HEK293 (cell line): ENCODE data around the gene MAK.

Source experiments
- CTCF ChIA-PET: fragments of 350-600 bp; formaldehyde crosslinking; extraction: SDS; loops from one replicate; lab custom pipeline; 2021; ENCODE audit warnings: antibody characterized with exemption; lab: Yijun Ruan, JAX
- POLR2A ChIA-PET: fragments of 300-600 bp; formaldehyde crosslinking; extraction: SDS; loops from one replicate; lab custom pipeline; 2020; ENCODE audit warnings: antibody characterized with exemption, inconsistent platforms; lab: Yijun Ruan, JAX
- H3K27ac ChIP-seq: fragments of 200-500 bp; sonication (Bioruptor generic); 2 replicates; pipeline ENCODE4 v1.5.1; 2014; ENCODE audit warnings: low read depth, low read length, control low read depth, inconsistent platforms; ENCODE audit errors: extremely low read depth
- H3K36me3 ChIP-seq, 2 experiments: fragments of 200-500 bp in 1 of 2; sonication (Bioruptor generic) in 1 of 2; 1 replicate in 1 of 2; 2 replicates in 1 of 2; pipeline ENCODE4 v1.5.1; 2014 to 2017; ENCODE audit warnings: inconsistent platforms in 2 of 2, low read length in 2 of 2; ENCODE audit not compliant: control insufficient read depth in 2 of 2, insufficient read depth in 1 of 2
- H3K4me1 ChIP-seq: fragments of 200-500 bp; sonication (Bioruptor generic); 2 replicates; pipeline ENCODE4 v1.5.1; 2014; ENCODE audit warnings: mild to moderate bottlenecking, low read length, inconsistent platforms; ENCODE audit not compliant: control insufficient read depth, insufficient read depth
- H3K4me3 ChIP-seq: 2 replicates; pipeline ENCODE4 v1.5.1; 2011; ENCODE audit warnings: low read depth, mild to moderate bottlenecking, control low read depth, low read length, moderate library complexity
- H3K9me3 ChIP-seq: fragments of 200-500 bp; sonication (Bioruptor generic); 2 replicates; pipeline ENCODE4 v1.5.1; 2014; ENCODE audit warnings: low read depth, low read length, inconsistent platforms; ENCODE audit not compliant: control insufficient read depth, insufficient read depth
- RBAK ChIP-seq: fragments of 450-650 bp; formaldehyde crosslinking; IDR thresholded peaks from 2 replicates; pipeline ENCODE4 v1.5.1; 2016; ENCODE audit warnings: missing biosample characterization, missing genetic modification characterization
- ZFP3 ChIP-seq: fragments of 450-650 bp; formaldehyde crosslinking; IDR thresholded peaks from 2 replicates; pipeline ENCODE4 v1.5.1; 2016; ENCODE audit warnings: low read depth, missing biosample characterization, missing genetic modification characterization
- ZFP37 ChIP-seq: fragments of 450-650 bp; formaldehyde crosslinking; IDR thresholded peaks from 2 replicates; pipeline ENCODE4 v1.5.1; 2016; ENCODE audit warnings: missing biosample characterization, missing genetic modification characterization
- ZFP69B ChIP-seq: fragments of 450-650 bp; formaldehyde crosslinking; IDR thresholded peaks from 2 replicates; pipeline ENCODE4 v1.5.1; 2016; ENCODE audit warnings: missing biosample characterization, missing genetic modification characterization
- ZNF10 ChIP-seq: fragments of 450-650 bp; formaldehyde crosslinking; IDR thresholded peaks from 2 replicates; pipeline ENCODE4 v1.5.1; 2017; ENCODE audit warnings: missing biosample characterization, missing genetic modification characterization
- ZNF146 ChIP-seq: fragments of 450-650 bp; formaldehyde crosslinking; IDR thresholded peaks from 2 replicates; pipeline ENCODE4 v1.5.1; 2016; ENCODE audit warnings: missing biosample characterization, missing genetic modification characterization
- ZNF211 ChIP-seq: fragments of 450-650 bp; formaldehyde crosslinking; IDR thresholded peaks from 2 replicates; pipeline ENCODE4 v1.5.1; 2016; ENCODE audit warnings: low read depth, missing biosample characterization, missing genetic modification characterization
- ZNF221 ChIP-seq: fragments of 450-650 bp; formaldehyde crosslinking; IDR thresholded peaks from 2 replicates; pipeline ENCODE4 v1.5.1; 2017; ENCODE audit warnings: missing biosample characterization, missing genetic modification characterization, borderline replicate concordance
- ZNF366 ChIP-seq: fragments of 450-650 bp; formaldehyde crosslinking; conservative IDR thresholded peaks from 2 replicates; pipeline ENCODE4 v1.5.1; 2016; ENCODE audit warnings: missing biosample characterization, missing genetic modification characterization
- ZNF660 ChIP-seq: fragments of 450-650 bp; IDR thresholded peaks from 2 replicates; pipeline ENCODE4 v1.5.1; 2018; ENCODE audit warnings: missing biosample characterization, mild to moderate bottlenecking, missing genetic modification characterization
- ZSCAN16 ChIP-seq: fragments of 450-650 bp; formaldehyde crosslinking; IDR thresholded peaks from 2 replicates; pipeline ENCODE4 v1.5.1; 2016; ENCODE audit warnings: missing biosample characterization, missing genetic modification characterization
- ZXDB ChIP-seq: fragments of 450-650 bp; formaldehyde crosslinking; IDR thresholded peaks from 2 replicates; pipeline ENCODE4 v1.5.1; 2016; ENCODE audit warnings: missing biosample characterization, missing genetic modification characterization
- TF ChIP-seq, protein P1 (sequence below): fragments of 450-650 bp; formaldehyde crosslinking; IDR thresholded peaks from 2 replicates; pipeline ENCODE4 v1.5.1; 2016; ENCODE audit warnings: missing biosample characterization, missing genetic modification characterization
- TF ChIP-seq, protein P2 (sequence below): sonication (generic); formaldehyde crosslinking; IDR thresholded peaks from 2 replicates; pipeline ENCODE4 v1.8.1; 2022; ENCODE audit warnings: mild to moderate bottlenecking, moderate library complexity, missing genetic modification reagents
- TF ChIP-seq, protein P3 (sequence below): fragments of 450-650 bp; formaldehyde crosslinking; IDR thresholded peaks from 2 replicates; pipeline ENCODE4 v1.5.1; 2016; ENCODE audit warnings: missing biosample characterization, missing genetic modification characterization, low read depth
- TF ChIP-seq, protein P4 (sequence below): fragments of 450-650 bp; formaldehyde crosslinking; IDR thresholded peaks from 2 replicates; pipeline ENCODE4 v1.5.1; 2016; ENCODE audit warnings: missing biosample characterization, missing genetic modification characterization
- TF ChIP-seq, protein P5 (sequence below): fragments of 450-650 bp; formaldehyde crosslinking; IDR thresholded peaks from 2 replicates; pipeline ENCODE4 v1.5.0; 2017; ENCODE audit warnings: missing biosample characterization, missing genetic modification characterization, borderline replicate concordance

Gene MAK

DNA sequence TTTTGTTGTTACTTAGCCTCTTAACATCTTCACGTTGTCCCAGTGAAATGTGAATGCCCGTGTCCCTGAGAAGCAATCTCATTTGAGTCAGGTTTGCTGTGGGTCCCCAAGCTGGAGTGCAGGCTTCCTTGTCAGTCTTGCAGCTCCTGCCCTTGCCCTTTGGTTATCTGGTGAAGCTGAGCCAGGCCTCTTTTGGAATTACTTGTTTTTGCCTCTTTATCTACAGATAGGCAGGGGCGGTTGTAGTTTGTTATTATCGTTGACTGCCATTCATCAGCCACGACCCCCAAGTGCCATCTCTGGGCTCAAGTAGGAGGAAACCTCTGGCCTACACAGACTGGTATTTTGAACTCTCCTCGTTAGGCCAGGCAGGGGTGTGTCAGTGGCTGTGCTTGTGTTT, 113.3 kb downstream of the MAK start:
- CTCF ChIA-PET = interaction anchor here (0.9 kb wide), 1 partner anchor 247 kb away, joined by 4 read pairs; no protein-coding TSS in a partner anchor
- TF ChIP-seq, protein P1, sequence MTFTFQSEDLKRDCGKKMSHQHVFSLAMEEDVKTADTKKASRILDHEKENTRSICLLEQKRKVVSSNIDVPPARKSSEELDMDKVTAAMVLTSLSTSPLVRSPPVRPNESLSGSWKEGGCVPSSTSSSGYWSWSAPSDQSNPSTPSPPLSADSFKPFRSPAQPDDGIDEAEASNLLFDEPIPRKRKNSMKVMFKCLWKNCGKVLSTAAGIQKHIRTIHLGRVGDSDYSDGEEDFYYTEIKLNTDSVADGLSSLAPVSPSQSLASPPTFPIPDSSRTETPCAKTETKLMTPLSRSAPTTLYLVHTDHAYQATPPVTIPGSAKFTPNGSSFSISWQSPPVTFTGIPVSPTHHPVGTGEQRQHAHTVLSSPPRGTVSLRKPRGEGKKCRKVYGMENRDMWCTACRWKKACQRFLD (tag by site-specific recombination) = no peak
- TF ChIP-seq ZSCAN16 (tag by site-specific recombination) = no peak
- no peak for TF ChIP-seq ZNF221 (tag by site-specific recombination)
- no peak for TF ChIP-seq ZNF211 (tag by site-specific recombination)
- no peak for TF ChIP-seq ZFP3
- TF ChIP-seq ZNF366 (tag by site-specific recombination) = no peak
- TF ChIP-seq ZNF660 (tag by site-specific recombination) = no peak
- TF ChIP-seq ZFP69B (tag by site-specific recombination) = no peak
- TF ChIP-seq, protein P2, sequence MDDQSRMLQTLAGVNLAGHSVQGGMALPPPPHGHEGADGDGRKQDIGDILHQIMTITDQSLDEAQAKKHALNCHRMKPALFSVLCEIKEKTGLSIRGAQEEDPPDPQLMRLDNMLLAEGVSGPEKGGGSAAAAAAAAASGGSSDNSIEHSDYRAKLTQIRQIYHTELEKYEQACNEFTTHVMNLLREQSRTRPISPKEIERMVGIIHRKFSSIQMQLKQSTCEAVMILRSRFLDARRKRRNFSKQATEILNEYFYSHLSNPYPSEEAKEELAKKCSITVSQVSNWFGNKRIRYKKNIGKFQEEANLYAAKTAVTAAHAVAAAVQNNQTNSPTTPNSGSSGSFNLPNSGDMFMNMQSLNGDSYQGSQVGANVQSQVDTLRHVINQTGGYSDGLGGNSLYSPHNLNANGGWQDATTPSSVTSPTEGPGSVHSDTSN (CRISPR knock-in tag) = no peak
- TF ChIP-seq ZFP37 (tag by site-specific recombination) = no peak
- TF ChIP-seq, protein P3, sequence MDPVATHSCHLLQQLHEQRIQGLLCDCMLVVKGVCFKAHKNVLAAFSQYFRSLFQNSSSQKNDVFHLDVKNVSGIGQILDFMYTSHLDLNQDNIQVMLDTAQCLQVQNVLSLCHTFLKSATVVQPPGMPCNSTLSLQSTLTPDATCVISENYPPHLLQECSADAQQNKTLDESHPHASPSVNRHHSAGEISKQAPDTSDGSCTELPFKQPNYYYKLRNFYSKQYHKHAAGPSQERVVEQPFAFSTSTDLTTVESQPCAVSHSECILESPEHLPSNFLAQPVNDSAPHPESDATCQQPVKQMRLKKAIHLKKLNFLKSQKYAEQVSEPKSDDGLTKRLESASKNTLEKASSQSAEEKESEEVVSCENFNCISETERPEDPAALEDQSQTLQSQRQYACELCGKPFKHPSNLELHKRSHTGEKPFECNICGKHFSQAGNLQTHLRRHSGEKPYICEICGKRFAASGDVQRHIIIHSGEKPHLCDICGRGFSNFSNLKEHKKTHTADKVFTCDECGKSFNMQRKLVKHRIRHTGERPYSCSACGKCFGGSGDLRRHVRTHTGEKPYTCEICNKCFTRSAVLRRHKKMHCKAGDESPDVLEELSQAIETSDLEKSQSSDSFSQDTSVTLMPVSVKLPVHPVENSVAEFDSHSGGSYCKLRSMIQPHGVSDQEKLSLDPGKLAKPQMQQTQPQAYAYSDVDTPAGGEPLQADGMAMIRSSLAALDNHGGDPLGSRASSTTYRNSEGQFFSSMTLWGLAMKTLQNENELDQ = no peak
- no peak for TF ChIP-seq ZNF10 (tag by site-specific recombination)
- no peak for TF ChIP-seq ZXDB (tag by site-specific recombination)
- TF ChIP-seq RBAK (tag by site-specific recombination) = no peak
- H3K4me1 ChIP-seq = no peaks in the 10 kb centered on the region
- no peaks in the 10 kb centered on the region for H3K9me3 ChIP-seq
- H3K4me3 ChIP-seq = no peak overlapping the region
- H3K36me3 ChIP-seq = peaks cover 11 to 45% of the 10 kb centered on the region in 2 experiments
- no peak overlapping the region for H3K27ac ChIP-seq
- POLR2A ChIA-PET = interaction anchor here (1.3 to 7.8 kb wide), 3 partner anchors 9 to 23 kb away, joined by 3 to 82 read pairs (median 53); partner anchors contain the start of gene TMEM14B

DNA sequence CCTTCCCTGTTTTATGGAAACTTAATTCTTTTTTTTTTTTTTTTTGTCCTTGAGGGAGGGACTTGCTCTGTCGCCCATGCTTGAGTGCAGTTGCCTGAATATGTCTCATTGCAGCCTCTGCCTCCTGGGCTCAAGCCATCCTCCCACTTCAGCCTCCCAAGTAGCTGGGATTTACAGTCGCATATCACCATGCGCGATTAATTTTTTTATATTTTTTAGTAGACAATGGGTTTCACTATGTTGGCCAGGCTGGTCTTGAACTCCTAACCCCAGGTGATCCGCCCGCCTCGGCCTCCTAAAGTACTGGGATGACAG, 114.8 kb downstream of the MAK start:
- TF ChIP-seq, protein P4, sequence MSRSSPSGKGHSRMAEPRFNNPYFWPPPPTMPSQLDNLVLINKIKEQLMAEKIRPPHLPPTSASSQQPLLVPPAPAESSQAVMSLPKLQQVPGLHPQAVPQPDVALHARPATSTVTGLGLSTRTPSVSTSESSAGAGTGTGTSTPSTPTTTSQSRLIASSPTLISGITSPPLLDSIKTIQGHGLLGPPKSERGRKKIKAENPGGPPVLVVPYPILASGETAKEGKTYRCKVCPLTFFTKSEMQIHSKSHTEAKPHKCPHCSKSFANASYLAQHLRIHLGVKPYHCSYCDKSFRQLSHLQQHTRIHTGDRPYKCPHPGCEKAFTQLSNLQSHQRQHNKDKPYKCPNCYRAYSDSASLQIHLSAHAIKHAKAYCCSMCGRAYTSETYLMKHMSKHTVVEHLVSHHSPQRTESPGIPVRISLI (tag by site-specific recombination) = 0 out of 2 replicates have a peak, but pooled peaks have one; percentile 25
- no peak for TF ChIP-seq ZNF146 (tag by site-specific recombination)
- TF ChIP-seq, protein P5, sequence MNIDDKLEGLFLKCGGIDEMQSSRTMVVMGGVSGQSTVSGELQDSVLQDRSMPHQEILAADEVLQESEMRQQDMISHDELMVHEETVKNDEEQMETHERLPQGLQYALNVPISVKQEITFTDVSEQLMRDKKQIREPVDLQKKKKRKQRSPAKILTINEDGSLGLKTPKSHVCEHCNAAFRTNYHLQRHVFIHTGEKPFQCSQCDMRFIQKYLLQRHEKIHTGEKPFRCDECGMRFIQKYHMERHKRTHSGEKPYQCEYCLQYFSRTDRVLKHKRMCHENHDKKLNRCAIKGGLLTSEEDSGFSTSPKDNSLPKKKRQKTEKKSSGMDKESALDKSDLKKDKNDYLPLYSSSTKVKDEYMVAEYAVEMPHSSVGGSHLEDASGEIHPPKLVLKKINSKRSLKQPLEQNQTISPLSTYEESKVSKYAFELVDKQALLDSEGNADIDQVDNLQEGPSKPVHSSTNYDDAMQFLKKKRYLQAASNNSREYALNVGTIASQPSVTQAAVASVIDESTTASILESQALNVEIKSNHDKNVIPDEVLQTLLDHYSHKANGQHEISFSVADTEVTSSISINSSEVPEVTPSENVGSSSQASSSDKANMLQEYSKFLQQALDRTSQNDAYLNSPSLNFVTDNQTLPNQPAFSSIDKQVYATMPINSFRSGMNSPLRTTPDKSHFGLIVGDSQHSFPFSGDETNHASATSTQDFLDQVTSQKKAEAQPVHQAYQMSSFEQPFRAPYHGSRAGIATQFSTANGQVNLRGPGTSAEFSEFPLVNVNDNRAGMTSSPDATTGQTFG (tag by site-specific recombination) = no peak
- Histone ChIP-seq H3K9me3 (no peaks in the 10 kb centered on the region), H3K4me3 (peak overlapping the region; percentile 64), H3K4me1 (no peaks in the 10 kb centered on the region), H3K27ac (peak overlapping the region; percentile 82), H3K36me3 (peaks cover 0 to 29% of the 10 kb centered on the region in 2 experiments)
- POLR2A ChIA-PET = interaction anchor here (1.0 to 7.8 kb wide), 6 partner anchors 10 to 309 kb away, joined by 3 to 82 read pairs (median 27); partner anchors contain the start of genes C6orf52, GCNT2, PAK1IP1 and TMEM14B
- CTCF ChIA-PET = interaction anchor here (0.8 to 1.5 kb wide), 5 partner anchors 14 to 242 kb away, joined by 3 to 5 read pairs (median 3); no protein-coding TSS in a partner anchor
